ENCODE results near the gene SACM1L.

SACM1L gene

DNA sequence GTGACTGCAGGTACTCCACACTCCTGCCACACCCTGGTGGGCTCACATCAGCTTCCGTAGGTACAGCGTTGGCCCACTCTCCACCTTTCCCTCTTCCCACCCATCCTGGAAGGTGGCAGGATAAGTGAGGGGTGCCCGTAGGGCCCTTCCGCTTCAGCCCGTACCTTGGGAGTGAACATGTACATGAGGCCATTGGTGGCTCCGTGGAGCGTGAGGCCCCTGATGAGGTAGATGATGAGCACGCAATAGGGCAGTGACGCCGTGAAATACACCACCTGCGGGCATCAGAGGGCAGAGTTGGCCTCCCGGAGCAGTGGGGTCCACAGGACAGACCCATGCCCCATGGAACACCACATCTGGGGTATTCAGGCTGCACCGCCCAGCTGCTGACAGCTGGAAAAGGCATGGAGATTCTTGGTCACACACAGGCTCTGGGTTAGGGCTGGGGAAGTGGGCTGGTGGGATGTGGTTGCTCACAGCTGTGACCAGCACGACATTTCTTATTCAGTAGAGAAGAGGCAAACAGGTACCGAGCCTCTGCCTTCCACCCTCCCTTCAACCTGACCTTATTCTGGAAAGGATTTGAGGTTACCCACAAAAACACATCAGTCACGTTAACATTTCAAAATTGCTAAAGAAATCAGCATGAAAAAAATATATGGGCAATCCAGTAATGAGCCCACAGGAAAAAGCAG, 83.3 kb downstream of the SACM1L start:
- DNase-seq = no peak

DNA sequence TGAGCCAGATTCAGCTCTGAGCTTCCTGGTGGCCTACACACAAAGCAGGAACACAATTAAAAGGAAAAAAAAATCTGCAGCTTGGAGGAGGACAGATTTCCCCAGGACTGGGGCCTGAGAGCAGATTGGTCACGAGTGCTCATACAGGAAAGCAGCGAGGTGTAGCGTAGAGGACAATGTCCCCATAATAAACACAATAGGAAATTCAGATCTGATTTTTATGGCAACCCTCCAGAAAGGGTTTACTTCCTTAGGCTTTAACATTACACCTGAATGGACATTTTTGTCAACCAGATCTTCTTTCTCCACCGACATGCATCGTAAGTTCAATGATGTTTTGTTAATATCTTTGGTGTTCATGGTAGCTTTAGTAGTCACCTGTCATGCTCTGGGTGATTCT, 83.9 kb downstream of the SACM1L start:
- no peak for DNase-seq

DNA sequence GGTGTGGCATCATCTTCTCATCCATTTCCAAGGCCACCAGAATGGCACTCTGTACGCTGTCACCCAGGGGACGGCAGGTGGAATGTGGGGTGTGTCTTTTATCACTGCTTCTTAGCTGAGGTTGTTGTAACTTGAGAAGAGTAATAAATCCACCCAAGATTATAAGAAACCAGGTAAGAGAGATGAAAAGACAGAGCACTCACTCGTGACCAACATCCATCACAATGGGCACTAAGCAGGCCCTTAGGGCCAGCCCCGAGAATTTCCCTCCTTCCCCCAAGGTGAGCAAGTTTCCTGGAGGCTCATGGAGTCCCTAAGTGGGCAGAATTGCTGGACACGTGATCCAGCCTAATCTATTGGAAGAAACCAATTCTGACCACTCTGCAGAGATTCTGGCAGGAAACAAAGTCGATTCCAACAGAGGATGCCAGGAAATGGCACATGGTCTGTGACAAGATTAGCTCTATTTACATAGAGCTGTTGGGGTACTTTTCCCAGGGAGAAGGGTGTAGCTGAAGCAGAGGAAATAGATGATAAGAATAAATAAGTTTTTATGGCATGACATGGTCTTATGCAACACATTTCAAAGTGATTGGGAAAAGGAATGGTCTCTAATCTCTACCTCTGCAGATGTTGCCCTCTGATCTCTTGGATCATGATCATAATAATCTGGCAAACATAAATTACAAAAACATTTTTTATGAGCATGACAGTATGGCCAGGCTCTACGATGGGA, 84.7 kb downstream of the SACM1L start:
- DNase-seq = no peak

DNA sequence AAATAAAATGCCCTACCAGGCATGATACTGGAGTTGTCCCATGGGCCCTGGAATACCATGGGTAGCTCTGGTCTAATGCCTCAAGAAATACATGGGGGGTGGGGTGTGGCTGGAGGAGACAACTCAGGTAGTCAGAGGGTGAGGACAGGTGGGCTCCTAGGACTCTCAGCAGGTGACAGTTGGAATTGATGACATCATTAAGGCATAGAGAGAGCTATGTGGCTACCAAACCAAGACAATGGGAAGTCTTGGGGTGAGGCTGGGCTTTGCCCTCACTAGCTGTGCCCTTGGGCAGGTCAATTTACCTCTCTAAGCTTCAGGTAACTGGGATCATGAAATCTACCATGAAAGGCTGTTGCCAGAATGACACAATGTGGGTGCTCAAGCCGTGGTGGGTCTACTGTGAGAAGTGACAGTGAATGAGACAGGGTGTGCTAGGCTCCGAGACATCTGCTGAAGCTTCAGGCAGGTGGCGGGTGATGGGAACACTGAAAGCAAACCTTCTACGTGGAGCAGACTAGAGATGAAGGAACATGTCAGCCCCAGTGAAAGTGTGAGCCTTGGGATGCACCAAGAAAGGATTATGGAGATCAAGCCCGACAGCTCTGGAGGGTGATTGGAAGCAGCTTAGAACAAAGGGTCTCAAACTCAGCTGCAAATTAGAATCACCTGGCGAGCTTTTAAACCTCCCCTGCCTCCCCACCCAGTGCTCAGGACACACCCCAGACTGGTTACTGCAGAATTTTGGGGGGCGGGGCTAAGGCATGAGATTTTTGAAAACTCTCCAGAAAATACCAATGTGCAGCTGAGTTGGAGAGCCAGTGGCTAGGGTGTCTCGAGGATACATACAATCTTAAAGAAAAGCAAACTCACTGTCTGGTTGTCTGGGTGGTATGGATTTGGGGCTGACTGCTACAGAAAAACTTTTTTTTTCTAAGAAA, 85.7 kb downstream of the SACM1L start:
- no peak for DNase-seq

DNA sequence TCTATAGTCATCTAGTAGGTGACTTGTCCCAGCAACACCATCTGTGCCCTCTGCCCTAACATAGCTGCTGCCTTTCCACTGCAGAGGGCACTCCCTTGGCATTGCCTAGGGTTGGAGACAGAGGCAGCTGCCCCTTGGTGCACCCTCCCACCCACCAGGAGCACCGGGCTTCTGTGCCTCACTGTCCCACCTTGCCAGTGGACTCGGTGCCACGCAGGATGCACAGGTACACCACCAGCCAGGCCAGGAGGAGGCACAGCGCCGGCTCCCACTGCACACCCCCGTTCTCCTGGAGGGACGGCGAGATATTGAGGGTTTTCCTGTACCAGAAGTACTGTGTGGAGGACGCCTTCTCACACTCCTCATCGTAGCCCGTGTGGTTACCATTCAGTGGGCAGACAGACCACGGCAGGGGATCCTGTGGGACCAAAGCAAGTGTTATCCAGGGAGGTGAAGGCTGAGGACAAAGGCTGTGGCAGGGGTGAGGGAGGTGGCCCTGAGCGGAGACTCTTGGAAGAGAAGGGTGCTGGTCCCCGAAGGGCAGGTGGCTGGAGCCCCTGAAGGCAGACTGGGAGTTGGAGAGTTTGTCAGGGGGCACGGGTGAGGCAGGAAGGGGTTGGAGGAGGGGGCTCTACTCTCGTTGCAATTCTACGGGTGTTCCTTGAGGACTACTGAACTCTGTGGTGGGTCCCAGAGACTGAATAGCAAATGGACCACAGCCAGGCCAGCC, 86.5 kb downstream of the SACM1L start:
- no peak for DNase-seq

DNA sequence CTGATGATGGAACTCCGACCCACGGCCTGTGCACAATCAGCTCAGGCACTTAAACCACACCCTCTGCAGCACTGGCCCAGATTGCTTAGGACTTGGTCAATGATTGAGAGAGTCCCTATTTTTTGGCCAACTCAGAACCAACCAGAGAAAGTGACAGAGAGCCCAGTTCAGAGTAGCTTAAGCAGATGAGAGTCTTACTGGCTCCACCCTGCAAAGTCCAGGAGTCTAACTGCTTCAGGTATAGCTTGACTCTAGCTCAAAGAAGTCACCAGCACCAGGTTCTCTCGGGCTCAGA, 87.1 kb downstream of the SACM1L start:
- DNase-seq = no peak

DNA sequence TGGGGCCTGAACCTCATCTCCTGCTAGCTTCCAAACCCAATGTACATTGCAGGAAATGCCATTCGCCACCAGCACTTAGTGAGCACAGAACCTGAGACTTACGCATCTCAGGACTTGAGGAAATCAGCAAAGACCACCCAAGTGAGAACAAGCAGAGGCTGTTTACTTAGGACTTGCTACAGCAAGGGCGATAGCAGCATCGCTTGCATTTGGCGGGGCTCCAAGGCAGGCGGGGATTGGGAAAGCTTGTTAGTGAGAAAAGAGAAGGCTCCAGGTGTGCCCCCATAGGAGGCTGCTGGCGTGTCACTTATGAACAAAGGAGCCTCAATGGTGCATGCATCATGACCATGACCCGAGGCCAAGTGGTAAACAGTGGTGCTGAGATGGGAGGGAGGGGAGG, 87.4 kb downstream of the SACM1L start:
- DNase-seq = no peak

DNA sequence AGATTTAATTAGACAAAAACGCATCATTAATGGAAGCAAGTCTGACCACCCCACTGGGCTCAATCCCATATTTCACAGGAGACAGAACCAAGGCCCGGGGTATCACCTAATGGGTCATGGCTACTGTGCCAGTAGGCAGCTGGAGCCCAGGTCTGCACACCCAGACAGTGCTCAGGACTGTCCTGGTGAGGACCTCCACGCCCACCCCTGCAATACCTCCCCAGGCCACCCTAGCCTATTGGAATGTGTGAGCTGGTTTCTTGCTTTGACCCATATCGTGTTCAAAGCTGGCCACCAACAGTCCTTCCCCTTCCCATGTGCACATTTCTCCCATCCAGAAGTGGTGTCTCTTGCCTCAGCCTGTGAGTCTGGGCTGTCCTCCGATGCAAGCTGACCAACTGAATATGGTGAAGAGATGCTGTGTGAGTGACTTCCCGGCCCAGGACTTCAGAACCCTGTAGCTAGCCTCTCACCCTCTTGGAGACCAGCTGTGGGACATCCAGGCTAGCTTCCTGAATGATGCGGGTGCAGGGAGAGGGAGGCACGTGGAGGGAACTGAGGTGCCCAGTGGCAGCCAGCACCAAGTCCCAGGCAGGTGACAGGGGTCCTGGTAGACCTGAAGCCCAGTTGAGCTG, 88.0 kb downstream of the SACM1L start:
- no peak for DNase-seq

DNA sequence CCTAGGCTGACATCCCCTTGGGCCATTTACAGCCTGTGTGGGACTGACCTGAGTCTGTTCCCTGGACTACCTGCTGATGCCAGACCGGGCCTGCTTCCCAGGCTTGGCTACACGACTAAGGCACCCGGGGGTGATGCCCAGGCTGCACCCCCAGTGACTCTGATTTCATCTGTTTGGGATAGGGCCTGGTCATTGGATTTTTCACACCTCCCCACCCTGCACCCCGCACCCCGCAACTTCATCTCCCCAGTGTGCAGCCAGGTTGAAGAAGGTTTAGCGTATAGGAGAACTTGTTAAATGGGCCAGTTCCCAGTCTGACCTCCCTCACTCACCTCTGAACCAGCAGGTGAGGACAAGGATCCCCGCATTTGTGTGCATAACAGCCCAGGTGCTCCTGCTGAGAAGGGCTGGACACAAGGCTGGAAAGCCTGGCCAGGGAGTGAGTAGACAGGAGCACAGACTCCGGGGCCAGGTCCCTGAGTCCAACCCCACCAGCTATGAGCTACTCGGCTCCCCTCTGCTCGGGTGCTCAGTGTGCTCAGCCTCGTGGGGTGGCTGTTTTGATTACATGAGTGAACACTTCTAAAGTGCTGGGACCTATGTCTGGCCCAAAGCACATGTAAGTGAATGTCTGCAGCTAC, 88.7 kb downstream of the SACM1L start:
- no peak for DNase-seq

DNA sequence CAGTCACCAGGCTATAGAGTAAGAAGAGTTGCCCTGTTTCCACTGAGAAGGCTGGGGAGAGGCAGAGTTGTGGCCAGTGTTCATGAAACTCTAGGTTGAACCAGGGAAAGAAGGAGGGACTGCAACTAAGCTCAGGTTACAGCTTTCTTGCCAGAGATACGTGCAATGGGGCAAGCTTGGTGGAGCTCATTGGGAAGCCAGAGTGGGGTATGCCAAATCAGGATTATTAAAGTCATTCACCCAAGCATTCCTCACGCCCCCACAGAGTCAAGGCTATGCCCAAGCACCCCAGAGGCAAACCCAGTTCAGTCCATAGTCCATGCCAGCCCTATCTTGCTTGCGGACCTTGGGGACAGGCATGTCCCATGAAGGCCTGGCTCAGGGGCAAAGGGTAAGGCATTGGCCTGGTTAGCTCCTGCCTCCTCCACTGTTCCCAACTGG, 89.6 kb downstream of the SACM1L start:
- no peak for DNase-seq

DNA sequence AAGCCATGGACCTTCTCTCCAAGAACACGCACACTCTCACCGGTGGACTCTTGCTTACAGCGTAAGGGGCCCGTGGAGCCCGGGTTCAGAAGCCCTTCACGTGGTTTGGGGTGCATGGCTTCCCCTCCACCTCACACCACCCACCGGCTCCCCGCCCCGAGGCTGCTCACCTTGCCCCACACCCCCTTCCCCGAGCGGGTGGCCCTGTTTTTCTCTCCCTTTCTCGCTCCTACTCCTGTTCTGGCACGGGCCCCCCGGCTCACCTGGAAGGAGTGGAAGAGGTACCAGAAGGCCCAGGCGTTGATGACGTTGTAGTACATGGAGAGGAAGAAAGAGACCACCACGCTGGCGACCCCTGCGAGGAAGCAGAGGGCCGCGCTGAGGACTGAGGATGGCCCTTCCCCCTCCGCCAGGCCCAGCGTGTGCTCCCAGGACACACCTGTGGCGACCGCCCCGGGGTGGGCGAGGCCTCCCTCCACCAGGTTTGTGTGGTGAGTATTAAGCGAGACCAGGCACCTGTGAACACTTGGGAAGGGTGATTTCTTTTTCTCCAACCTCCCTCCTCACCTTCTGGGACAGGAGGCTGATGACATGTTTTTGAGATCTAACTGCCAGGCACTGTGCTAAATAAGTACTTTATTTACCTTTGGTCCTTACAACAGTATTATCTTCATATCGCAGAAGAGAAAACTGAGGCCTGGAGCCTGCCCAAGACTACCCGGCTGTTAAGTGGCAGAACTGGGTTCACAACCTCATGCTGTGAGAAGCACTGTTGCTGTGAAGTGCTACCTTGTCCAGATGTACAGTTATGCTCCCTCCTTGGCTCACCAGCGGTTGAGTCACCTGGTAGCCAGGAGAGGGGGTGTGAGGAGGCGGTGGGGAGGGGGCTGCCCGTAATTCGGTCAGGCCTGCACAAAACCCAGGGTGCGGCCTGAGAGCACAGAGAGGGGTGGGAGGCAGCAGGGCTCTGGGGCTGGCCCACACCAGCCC, 90.8 kb downstream of the SACM1L start:
- no peak for DNase-seq

DNA sequence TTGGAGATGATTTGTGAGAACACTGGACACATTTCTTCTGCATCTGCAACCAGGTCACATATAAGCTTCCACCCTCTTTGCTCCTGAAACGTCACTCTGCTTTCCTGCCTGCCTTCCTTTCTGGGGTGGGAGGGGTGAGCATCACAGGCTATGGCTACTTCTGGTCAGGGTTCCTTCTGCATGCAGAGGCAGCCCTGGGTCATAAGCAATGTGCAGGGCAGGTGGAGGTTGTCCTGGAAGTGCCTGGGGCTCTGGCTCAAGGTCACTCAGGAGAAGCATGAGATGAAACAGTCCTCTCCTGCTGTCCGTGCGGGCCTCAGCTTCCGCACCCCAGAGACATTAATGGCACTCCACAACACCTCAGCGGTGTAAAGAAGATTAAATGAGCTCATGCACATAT, 92.1 kb downstream of the SACM1L start:
- no peak for DNase-seq

DNA sequence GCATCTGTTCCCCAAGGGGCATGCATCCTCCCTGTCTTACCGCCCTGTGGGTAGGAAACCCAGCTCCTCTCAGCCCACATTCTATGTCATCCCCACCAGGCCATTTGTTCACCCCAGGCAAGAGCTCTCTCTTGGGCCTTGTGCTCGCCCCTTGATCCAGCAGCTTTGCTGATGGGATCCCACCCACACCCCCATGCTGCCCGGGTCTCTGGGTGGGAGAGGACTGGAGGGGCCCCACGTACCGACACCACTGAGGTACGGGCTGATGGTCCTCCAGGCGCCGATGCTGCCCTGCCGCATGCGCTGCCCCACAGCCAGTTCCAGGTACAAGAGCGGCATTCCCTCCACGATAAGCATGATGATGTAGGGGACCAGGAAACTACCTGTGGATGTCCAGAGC, 92.6 kb downstream of the SACM1L start:
- no peak for DNase-seq

DNA sequence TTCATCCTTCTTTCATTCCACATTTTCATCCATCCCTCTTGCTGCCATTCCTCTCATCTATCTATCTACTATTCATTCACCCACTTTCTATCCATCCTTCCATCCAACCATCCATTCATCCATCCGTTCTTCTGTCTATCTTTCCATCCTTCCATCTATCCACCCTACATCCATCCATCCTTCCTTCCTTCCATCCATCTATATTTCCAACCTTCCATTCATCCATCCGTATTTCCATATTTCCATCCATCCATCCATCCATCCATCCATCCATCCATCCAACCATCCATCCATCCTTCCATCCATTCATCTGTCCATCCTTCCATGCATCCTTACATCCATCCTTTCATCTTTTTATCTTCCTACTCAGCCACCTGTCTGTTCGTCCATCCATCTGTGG, 93.2 kb downstream of the SACM1L start:
- DNase-seq = no peak

DNA sequence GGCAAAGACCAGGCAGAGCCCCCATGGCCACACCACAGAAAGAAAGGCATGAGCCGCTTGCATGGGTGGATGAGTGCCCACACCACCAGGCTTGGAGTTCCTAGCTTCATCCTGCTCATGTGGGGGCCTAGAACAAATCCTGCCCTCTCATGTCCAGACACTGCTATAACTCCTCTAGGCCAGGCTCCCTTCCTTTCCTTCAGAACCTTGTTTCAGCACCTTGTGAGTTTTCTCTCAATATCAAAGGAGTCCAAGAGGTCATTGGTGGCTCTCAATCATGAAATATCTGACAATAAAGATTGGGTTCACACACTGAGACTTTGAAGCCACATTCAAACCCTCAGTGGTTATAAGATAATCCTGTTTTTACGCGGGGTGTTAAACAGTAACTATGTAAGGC, 94.5 kb downstream of the SACM1L start:
- no peak for DNase-seq

DNA sequence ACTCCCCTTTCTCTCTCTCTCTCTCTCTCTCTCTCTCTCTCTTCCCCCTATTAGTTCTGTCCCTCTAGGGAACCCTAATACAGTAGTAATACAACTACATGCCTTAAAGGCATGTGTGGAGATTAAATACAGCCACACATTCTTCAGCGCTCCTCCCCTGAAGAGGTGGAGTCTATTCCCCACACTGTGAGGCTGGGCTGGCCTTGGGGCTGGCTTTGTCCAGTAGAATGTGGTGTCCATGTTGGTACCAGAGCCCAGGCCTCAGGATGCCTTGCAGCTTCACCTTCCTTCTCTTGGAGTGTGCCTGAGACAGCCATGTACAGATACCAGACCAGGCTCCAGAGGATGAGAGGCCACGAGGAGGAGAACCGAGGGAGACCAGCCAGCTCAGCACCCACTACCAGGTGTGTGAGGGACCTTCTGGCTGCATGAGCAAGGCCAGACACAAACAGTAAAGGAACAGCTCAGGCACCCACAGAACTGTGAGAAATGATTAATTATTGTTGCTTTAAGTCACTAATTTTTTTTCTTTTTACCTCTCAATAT, 96.5 kb downstream of the SACM1L start:
- no peak for DNase-seq

DNA sequence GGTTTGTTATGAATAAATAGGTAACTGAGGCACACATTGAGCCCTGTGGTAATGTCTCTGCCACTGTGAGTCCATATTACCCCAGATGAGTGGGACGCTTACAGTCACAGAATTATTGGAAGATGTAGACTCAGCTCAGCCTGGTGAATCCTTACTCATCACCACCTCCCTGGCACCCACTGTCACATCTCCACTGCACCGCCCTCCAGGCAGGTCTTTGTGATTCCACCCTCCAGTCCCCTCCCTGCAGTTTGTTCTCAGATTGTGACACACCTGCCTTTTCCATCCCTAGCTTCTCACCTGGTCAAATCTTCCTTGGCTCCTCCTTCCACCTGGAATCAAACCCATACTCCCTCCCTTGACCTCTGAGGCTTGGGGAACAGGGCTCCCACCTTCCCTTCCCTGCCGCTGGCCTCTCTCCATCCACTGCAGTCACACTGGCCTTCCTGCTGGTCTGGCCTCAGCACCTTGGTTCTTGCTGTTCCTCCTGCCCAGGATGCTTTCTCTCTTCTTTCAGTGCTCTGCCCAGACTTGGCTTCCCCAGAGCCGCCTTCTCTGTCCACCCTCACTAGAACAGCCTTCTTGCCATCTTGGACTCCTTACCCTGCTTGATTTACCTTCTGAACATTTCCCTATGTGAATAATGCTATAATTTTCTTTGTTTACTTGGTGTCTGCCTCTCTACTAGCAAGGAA, 97.8 kb downstream of the SACM1L start:
- no peak for DNase-seq

DNA sequence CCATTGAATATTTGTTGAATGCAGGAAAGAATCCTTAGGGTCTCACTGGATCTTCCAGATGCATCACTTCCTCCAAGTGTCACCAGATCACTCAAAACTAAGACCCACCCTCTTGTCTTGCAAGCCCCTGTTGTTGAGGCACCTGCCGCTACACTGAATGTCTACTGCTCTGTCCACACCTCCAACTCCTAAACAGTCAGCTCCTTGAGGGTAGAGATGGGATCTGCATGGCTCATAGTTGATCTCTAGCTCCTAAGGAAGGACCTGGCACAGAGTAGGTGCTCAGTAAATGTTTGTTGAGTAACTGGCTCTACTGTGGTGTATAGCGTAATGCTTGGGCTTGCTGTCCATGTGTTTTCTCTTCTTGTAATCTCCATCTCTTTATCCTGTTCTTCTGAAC, 98.4 kb downstream of the SACM1L start:
- no peak for DNase-seq

DNA sequence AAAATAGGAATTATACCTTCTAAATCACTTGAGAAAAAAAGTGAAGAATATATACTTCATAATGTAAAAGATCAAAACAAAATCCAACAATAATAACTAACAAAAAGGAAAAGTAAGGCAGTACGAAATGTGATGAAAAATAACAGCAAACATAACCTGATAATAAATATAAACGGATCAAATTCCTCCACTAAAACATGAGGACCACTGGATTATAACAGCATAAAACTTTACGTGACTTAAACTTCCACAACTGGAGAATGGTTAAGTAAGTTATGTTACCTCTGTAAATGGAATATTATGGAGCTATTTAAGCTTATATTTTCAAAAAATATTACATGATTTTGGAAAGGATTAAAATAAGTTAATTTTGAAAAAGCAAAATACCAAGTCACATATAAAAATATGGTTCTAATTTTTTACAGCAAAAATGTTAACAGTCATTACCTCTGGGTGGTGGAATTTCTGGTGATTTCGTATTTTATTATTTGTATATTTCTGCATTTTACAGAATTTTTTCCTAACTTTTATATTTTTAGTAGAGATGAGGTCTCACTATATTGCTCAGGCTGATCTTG, 100.1 kb downstream of the SACM1L start:
- no peak for DNase-seq

DNA sequence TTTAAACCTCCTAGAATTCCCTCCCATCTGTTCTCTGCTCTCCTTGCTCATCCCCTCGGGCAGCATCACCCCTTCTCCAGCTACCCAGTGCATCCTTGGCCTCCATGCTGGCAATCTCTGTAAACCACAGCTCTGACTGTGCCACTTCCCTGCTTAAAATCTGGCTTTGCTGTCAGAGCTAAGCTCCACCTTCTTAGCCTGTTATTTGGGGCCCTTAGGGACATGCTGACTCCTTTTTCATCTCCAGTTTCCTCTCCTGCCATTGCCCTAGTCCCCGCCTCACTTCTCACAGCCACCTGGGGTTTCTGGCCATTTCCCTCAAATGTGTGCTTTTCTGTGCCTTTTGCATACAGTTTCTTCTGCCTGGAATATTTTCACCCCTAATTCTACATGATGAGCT, 101.4 kb downstream of the SACM1L start:
- no peak for DNase-seq

Measured in NCI-H748 treated with DMSO at 0.1 percent for 48 hours (cell line).